CD4-positive, alpha-beta memory T cell (primary cell): ENCODE results near the gene CELSR2. TPM values are rescaled to one million over a fixed set of nuclear protein-coding genes. Genes with fewer than 3 reads are reported as not detected.
"Not testable (repeated sequence)": the region's sequence is repeated elsewhere in the genome, so short reads cannot be mapped to it uniquely, and the experiment has no call there.

Experiments
- CTCF ChIA-PET: fragments of 350-600 bp; sonication (Branson Sonifier 250); formaldehyde crosslinking; loops from one replicate; lab custom pipeline; 2021; ENCODE audit warnings: inconsistent platforms; ENCODE audit not compliant: partially characterized antibody; lab: Charles Lee
- POLR2A ChIA-PET: fragments of 350-600 bp; sonication (Branson Sonifier 250); formaldehyde crosslinking; loops from one replicate; lab custom pipeline; 2021; ENCODE audit not compliant: partially characterized antibody; lab: Charles Lee
- DNase-seq, 5 donors: peaks; one replicate each; pipeline versions ENCODE4 v3.0.0 to v3.0.0-alpha.2; 2020 to 2022; ENCODE audit warnings: mixed read lengths in 1 of 5
- H3K27ac ChIP-seq: one replicate; pipeline ENCODE4 v1.7.0; 2013; ENCODE audit warnings: low read depth, low read length
- H3K27me3 ChIP-seq: 2 replicates; pipeline ENCODE4 v1.7.0; 2013; ENCODE audit warnings: mild to moderate bottlenecking, low read length, moderate library complexity; ENCODE audit not compliant: insufficient read depth
- H3K36me3 ChIP-seq: 2 replicates; pipeline ENCODE4 v1.7.0; 2013; ENCODE audit warnings: mild to moderate bottlenecking, low read length, moderate library complexity; ENCODE audit not compliant: insufficient read depth
- H3K4me1 ChIP-seq: 2 replicates; pipeline ENCODE4 v1.7.0; 2013; ENCODE audit warnings: mild to moderate bottlenecking, low read length, moderate library complexity; ENCODE audit not compliant: insufficient read depth
- H3K4me3 ChIP-seq, 2 donors: one replicate each; pipeline ENCODE4 v1.7.0; 2013; ENCODE audit warnings: low read length in 2 of 2, mild to moderate bottlenecking in 1 of 2
- H3K9me3 ChIP-seq, 2 donors: one replicate each; pipeline ENCODE4 v1.7.0; 2013; ENCODE audit warnings: low read length in 2 of 2, control low read depth in 1 of 2; ENCODE audit not compliant: control insufficient read depth in 1 of 2
- H3K27ac Mint-ChIP-seq, 7 donors: one replicate each; pipeline ENCODE4 v1.8.0; 2020 to 2021; ENCODE audit warnings: mixed read lengths in 7 of 7, mild to moderate bottlenecking in 6 of 7, inconsistent platforms in 3 of 7, moderate library complexity in 3 of 7
- H3K27me3 Mint-ChIP-seq, 2 donors: one replicate each; pipeline ENCODE4 v1.8.0; 2020 to 2021; ENCODE audit warnings: mixed read lengths in 2 of 2
- H3K36me3 Mint-ChIP-seq, 2 donors: one replicate each; pipeline ENCODE4 v1.8.0; 2020 to 2021; ENCODE audit warnings: mixed read lengths in 2 of 2, inconsistent platforms in 1 of 2, mild to moderate bottlenecking in 1 of 2
- H3K4me1 Mint-ChIP-seq, 4 donors: one replicate each; pipeline ENCODE4 v1.8.0; 2020 to 2021; ENCODE audit warnings: mixed read lengths in 4 of 4, mild to moderate bottlenecking in 1 of 4
- H3K4me3 Mint-ChIP-seq, 8 donors: one replicate each; pipeline ENCODE4 v1.8.0; 2020 to 2021; ENCODE audit warnings: mixed read lengths in 8 of 8, mild to moderate bottlenecking in 7 of 8, moderate library complexity in 6 of 8, inconsistent platforms in 3 of 8
- H3K9me3 Mint-ChIP-seq, 8 donors: one replicate each; pipeline ENCODE4 v1.8.0; 2020 to 2021; ENCODE audit warnings: mixed read lengths in 8 of 8, mild to moderate bottlenecking in 5 of 8, inconsistent platforms in 3 of 8, moderate library complexity in 1 of 8
- intact Hi-C: fragments of 100-400 bp; cut with micrococcal nuclease; formaldehyde crosslinking; loops from one replicate; pipeline ENCODE4 v1.15.1; 2023
- polyA plus RNA-seq, 2 donors: library from polyadenylated mRNA; unstranded; fragments of 300-500 nt; fragmentation: Illumina TruSeq; gene quantifications; one replicate each; pipeline ENCODE4 v1.2.3, GENCODE V29; 2021
- total RNA-seq, 2 experiments: library from RNA; stranded (reverse); gene quantifications; one replicate each; pipeline ENCODE4 v1.2.3, GENCODE V29; 2021

The CELSR2 gene
- total and polyA plus RNA-seq, 4 experiments from 2014 or later: 0.52 to 3.1 (median 2.6) TPM; not detected in 1

GRCh38 chr1:109298666-109299557 lies 49.6 kb downstream of the CELSR2 start:
- Mint-ChIP-seq H3K27ac (peak overlapping the region in 1 of 7 donors; percentile 17), H3K9me3 (no peaks in the 10 kb centered on the region), H3K36me3 (no peaks in the 10 kb centered on the region), H3K4me1 (no peaks in the 10 kb centered on the region), H3K4me3 (no peak overlapping the region), H3K27me3 (peaks cover 5 to 25% of the 10 kb centered on the region in 2 donors)
- Histone ChIP-seq H3K9me3 (no peaks in the 10 kb centered on the region), H3K27ac (no peak overlapping the region), H3K4me3 (no peak overlapping the region), H3K27me3 (no peaks in the 10 kb centered on the region), H3K4me1 (no peaks in the 10 kb centered on the region), H3K36me3 (no peaks in the 10 kb centered on the region)
- no peak for DNase-seq
- intact Hi-C loops: no loop called here
- ChIA-PET POLR2A (no interaction called here), CTCF (no interaction called here)

GRCh38 chr1:109299558-109300343 lies 50.4 kb downstream of the CELSR2 start:
- intact Hi-C loops: no loop called here
- H3K36me3 ChIP-seq: no peaks in the 10 kb centered on the region
- CTCF ChIA-PET: interaction anchor here (0.8 kb wide), 1 partner anchor 100 kb away, joined by 3 read pairs; no protein-coding TSS in a partner anchor
- no peak for DNase-seq
- Mint-ChIP-seq H3K9me3 (no peaks in the 10 kb centered on the region), H3K27ac (no peak overlapping the region), H3K27me3 (peaks cover 5 to 25% of the 10 kb centered on the region in 2 donors), H3K4me3 (no peak overlapping the region), H3K4me1 (no peaks in the 10 kb centered on the region), H3K36me3 (no peaks in the 10 kb centered on the region)
- no peaks in the 10 kb centered on the region for H3K9me3 ChIP-seq
- no peak overlapping the region for H3K27ac ChIP-seq
- H3K4me1 ChIP-seq: no peaks in the 10 kb centered on the region
- POLR2A ChIA-PET: no interaction called here
- H3K27me3 ChIP-seq: no peaks in the 10 kb centered on the region
- H3K4me3 ChIP-seq: no peak overlapping the region

- Histone ChIP-seq H3K4me1 (no peaks in the 10 kb centered on the region), H3K36me3 (no peaks in the 10 kb centered on the region), H3K9me3 (no peaks in the 10 kb centered on the region), H3K27me3 (no peaks in the 10 kb centered on the region), H3K27ac (no peak overlapping the region), H3K4me3 (no peak overlapping the region)
- Mint-ChIP-seq H3K27ac (no peak overlapping the region), H3K4me3 (no peak overlapping the region), H3K4me1 (no peaks in the 10 kb centered on the region), H3K9me3 (no peaks in the 10 kb centered on the region), H3K36me3 (no peaks in the 10 kb centered on the region), H3K27me3 (peaks cover 5 to 20% of the 10 kb centered on the region in 2 donors)
- intact Hi-C loops: no loop called here
- ChIA-PET CTCF (no interaction called here), POLR2A (no interaction called here)
- DNase-seq: no peak
Measured at GRCh38 chr1:109300650-109301151, 51.4 kb downstream of the CELSR2 start.

GRCh38 chr1:109301874-109302273 lies 52.5 kb downstream of the CELSR2 start:
- DNase-seq: no peak
- Histone ChIP-seq H3K36me3 (no peaks in the 10 kb centered on the region), H3K4me1 (no peaks in the 10 kb centered on the region), H3K9me3 (no peaks in the 10 kb centered on the region), H3K27me3 (no peaks in the 10 kb centered on the region), H3K27ac (no peak overlapping the region), H3K4me3 (no peak overlapping the region)
- ChIA-PET CTCF (no interaction called here), POLR2A (no interaction called here)
- no peaks in the 10 kb centered on the region for H3K9me3 Mint-ChIP-seq
- H3K27ac Mint-ChIP-seq: no peak overlapping the region
- H3K4me1 Mint-ChIP-seq: no peaks in the 10 kb centered on the region
- H3K4me3 Mint-ChIP-seq: no peak overlapping the region
- H3K27me3 Mint-ChIP-seq: peaks cover 5 to 15% of the 10 kb centered on the region in 2 donors
- intact Hi-C loops: no loop called here
- no peaks in the 10 kb centered on the region for H3K36me3 Mint-ChIP-seq

- Histone ChIP-seq H3K4me3 (no peak overlapping the region), H3K27ac (no peak overlapping the region), H3K4me1 (no peaks in the 10 kb centered on the region), H3K36me3 (no peaks in the 10 kb centered on the region), H3K9me3 (no peaks in the 10 kb centered on the region), H3K27me3 (no peaks in the 10 kb centered on the region)
- H3K36me3 Mint-ChIP-seq: no peaks in the 10 kb centered on the region
- H3K27ac Mint-ChIP-seq: no peak overlapping the region
- ChIA-PET CTCF (interaction anchor here (1.1 kb wide), 1 partner anchor 26 kb away, joined by 3 read pairs; no protein-coding TSS in a partner anchor), POLR2A (no interaction called here)
- no peaks in the 10 kb centered on the region for H3K4me1 Mint-ChIP-seq
- no peak overlapping the region for H3K4me3 Mint-ChIP-seq
- DNase-seq: no peak
- H3K9me3 Mint-ChIP-seq: no peaks in the 10 kb centered on the region
- intact Hi-C loops: no loop called here
- H3K27me3 Mint-ChIP-seq: peaks cover 4 to 10% of the 10 kb centered on the region in 2 donors
Measured at GRCh38 chr1:109304226-109304920, 55.0 kb downstream of the CELSR2 start.

DNA sequence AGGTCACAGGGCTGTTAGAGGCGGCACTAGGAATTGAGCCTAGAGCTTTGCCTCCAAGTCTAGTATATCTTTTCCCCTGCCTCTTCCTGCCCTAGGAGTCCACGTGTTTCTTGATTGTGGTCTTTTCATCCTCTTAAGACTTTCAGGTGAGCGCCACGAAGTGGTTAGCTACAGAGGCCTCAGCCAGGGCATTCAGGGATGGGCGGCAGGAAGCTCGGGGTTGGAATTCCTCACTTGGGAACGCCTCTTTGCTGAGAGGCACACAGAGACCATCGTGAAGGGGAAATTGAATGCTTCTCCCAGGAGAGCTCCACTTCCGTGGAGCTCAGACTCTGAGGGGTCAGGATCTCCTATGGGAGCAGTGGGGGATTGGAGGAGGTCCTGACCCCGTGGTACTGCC lies 56.7 kb downstream of the CELSR2 start:
- H3K27me3 Mint-ChIP-seq, H3K27ac ChIP-seq, H3K9me3 Mint-ChIP-seq, H3K9me3 ChIP-seq, POLR2A ChIA-PET, H3K4me1 ChIP-seq, H3K27ac Mint-ChIP-seq, intact Hi-C loops, H3K4me3 ChIP-seq, DNase-seq, H3K36me3 ChIP-seq, H3K4me3 Mint-ChIP-seq, H3K4me1 Mint-ChIP-seq, H3K27me3 ChIP-seq, H3K36me3 Mint-ChIP-seq: not testable (repeated sequence)
- CTCF ChIA-PET: interaction anchor here (1.2 to 1.5 kb wide), 2 partner anchors 34 to 93 kb away, joined by 3 to 4 read pairs; no protein-coding TSS in a partner anchor
